Mucosa of descending colon (tissue), 3 donors: Measurements from ENCODE around the gene WARS2. TPM values are rescaled to one million over a fixed set of nuclear protein-coding genes. Genes with fewer than 3 reads are reported as not detected.

Experiments
- ATAC-seq: fragments of 200-7000 bp; cut with Tn5 transposase; one replicate; pipeline ENCODE4 v1.9.1; 2020; ENCODE audit warnings: mild to moderate bottlenecking, moderate library complexity
- DNase-seq, 3 donors: peaks; one replicate each; pipeline ENCODE4 v3.0.0-alpha.2; 2020
- H3K36me3 ChIP-seq: fragments of 200-600 bp; one replicate; pipeline ENCODE4 v1.8.0; 2021; ENCODE audit warnings: low read depth, mild to moderate bottlenecking
- H3K4me1 ChIP-seq: fragments of 200-600 bp; one replicate; pipeline ENCODE4 v1.8.0; 2021; ENCODE audit warnings: low read depth, mild to moderate bottlenecking
- H3K4me3 ChIP-seq: fragments of 200-600 bp; one replicate; pipeline ENCODE4 v1.8.0; 2021; ENCODE audit warnings: mild to moderate bottlenecking
- H3K9me3 ChIP-seq: fragments of 200-600 bp; one replicate; pipeline ENCODE4 v1.8.0; 2021; ENCODE audit warnings: mild to moderate bottlenecking
- CTCF ChIP-seq: fragments of 200-600 bp; IDR thresholded peaks from one replicate; pipeline ENCODE4 v1.8.0; 2022; ENCODE audit warnings: antibody characterized with exemption, mild to moderate bottlenecking
- intact Hi-C, 2 donors: fragments of 100-400 bp; cut with DNase I in 1 of 2; cut with micrococcal nuclease in 1 of 2; formaldehyde crosslinking; loops; one replicate each; pipeline versions ENCODE4 v1.11.0 to v1.11.1; 2022; cut with DNase I, micrococcal nuclease
- total RNA-seq, 3 donors: library from RNA; stranded (reverse); fragmentation: NEBNext Ultra II Directional in 2 of 3; extraction: Animal tissue kit (Norgen Biotek cat#: 25700) in 2 of 3; gene quantifications; one replicate each; pipeline versions ENCODE4 v1.2.1 to v1.2.4, GENCODE V29; 2021 to 2023
- donor health status: DM: no; HTN: no; CAD: no; lungs with moderate emphysema.
- donor health status: DM: no; HTN: no; CAD: no.
- donor health status: DM: no; HTN: yes; CAD: no.

WARS2 gene
- total RNA-seq, 3 donors from 2014 or later, result 10.5 to 14.9 (median 14.5) TPM

GRCh38 chr1:119001181-119002027 lies 139.0 kb downstream of the WARS2 start:
- H3K9me3 ChIP-seq, result no peaks in the 10 kb centered on the region
- H3K36me3 ChIP-seq, result no peaks in the 10 kb centered on the region
- ATAC-seq, result peak; percentile 40
- DNase-seq, result no peak
- TF ChIP-seq CTCF, result no peak
- peaks cover 20% of the 10 kb centered on the region for H3K4me1 ChIP-seq
- intact Hi-C loops, result no loop called here
- H3K4me3 ChIP-seq, result no peak overlapping the region

GRCh38 chr1:119000371-119001180 lies 139.9 kb downstream of the WARS2 start:
- H3K4me3 ChIP-seq, result no peak overlapping the region
- H3K4me1 ChIP-seq, result peaks cover 20% of the 10 kb centered on the region
- no peaks in the 10 kb centered on the region for H3K9me3 ChIP-seq
- H3K36me3 ChIP-seq, result no peaks in the 10 kb centered on the region
- DNase-seq, result no peak
- TF ChIP-seq CTCF, result no peak
- intact Hi-C loops, result no loop called here
- ATAC-seq, result no peak

GRCh38 chr1:118999348-119000071 lies 140.9 kb downstream of the WARS2 start:
- no peak for TF ChIP-seq CTCF
- intact Hi-C loops, result no loop called here
- no peak for ATAC-seq

GRCh38 chr1:118998171-118998570 lies 142.3 kb downstream of the WARS2 start:
- Histone ChIP-seq H3K4me3 (no peak overlapping the region), H3K9me3 (no peaks in the 10 kb centered on the region), H3K36me3 (no peaks in the 10 kb centered on the region), H3K4me1 (peaks cover 20% of the 10 kb centered on the region)
- intact Hi-C loops, result no loop called here
- no peak for ATAC-seq
- no peak for DNase-seq
- no peak for TF ChIP-seq CTCF

More at GRCh38 chr1:118999348-119000071, 140.9 kb downstream of the WARS2 start:
- Histone ChIP-seq H3K36me3 (no peaks in the 10 kb centered on the region), H3K4me3 (no peak overlapping the region), H3K4me1 (peaks cover 20% of the 10 kb centered on the region), H3K9me3 (no peaks in the 10 kb centered on the region)
- DNase-seq, result no peak

- intact Hi-C loops, result no loop called here
- ATAC-seq, result no peak
Observed at GRCh38 chr1:118997225-118997624, 143.2 kb downstream of the WARS2 start.

More at GRCh38 chr1:118997225-118997624, 143.2 kb downstream of the WARS2 start:
- Histone ChIP-seq H3K9me3 (no peaks in the 10 kb centered on the region), H3K4me1 (peaks cover 19% of the 10 kb centered on the region), H3K4me3 (no peak overlapping the region), H3K36me3 (no peaks in the 10 kb centered on the region)
- DNase-seq, result no peak
- TF ChIP-seq CTCF, result no peak
